Measurements from ENCODE around the gene EPHB1.

DNA sequence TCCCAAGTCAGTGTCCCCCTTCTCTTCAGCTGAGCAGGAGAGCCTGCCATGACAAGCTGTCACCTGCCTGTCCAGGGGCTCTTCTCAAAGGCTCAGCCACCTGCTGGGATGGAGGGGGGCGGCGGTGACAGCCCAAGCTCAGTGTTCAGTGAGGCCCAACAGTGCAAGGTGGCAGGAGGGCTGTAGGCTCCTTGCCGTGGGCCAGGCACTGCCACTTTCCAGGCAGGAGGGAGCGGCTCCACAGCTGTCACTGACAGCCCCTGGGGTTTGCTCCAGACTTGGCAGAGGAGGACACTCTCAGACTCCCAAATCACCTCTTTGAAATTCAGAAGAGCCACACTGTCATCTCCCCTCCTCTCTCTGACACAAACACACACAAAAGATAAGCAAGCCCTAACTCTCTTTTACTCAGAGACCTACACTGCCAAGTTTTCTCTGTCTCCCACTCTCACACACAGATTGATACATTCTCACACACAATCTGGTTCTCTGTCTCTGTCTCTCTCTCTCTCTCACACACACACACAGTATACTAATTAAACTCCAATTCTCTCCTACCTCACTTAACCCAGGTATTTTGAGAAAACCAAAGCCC is 443.3 kb downstream of the EPHB1 start:
- TF ChIP-seq ZNF70 (CRISPR knock-in tag; IDR thresholded peaks at IDR 0.05) (no peak), OSR1 (CRISPR knock-in tag; IDR thresholded peaks at IDR 0.05) (no peak), ARNTL (CRISPR knock-in tag; IDR thresholded peaks at IDR 0.05; ENCODE audit: borderline replicate concordance, low read depth) (no peak), PATZ1 (CRISPR knock-in tag; IDR thresholded peaks at IDR 0.05; ENCODE audit: borderline replicate concordance) (no peak), PPARA (CRISPR knock-in tag; IDR thresholded peaks at IDR 0.05; ENCODE audit: borderline replicate concordance) (no peak), ZFP3 (CRISPR knock-in tag; IDR thresholded peaks at IDR 0.05) (no peak), ZNF8 (CRISPR knock-in tag; IDR thresholded peaks at IDR 0.05) (no peak), BACH2 (CRISPR knock-in tag; IDR thresholded peaks at IDR 0.05; ENCODE audit: borderline replicate concordance) (no peak), SNAI2 (CRISPR knock-in tag; IDR thresholded peaks at IDR 0.05) (no peak), CSDC2 (CRISPR knock-in tag; IDR thresholded peaks at IDR 0.05) (no peak)
- TF ChIP-seq, protein P1, sequence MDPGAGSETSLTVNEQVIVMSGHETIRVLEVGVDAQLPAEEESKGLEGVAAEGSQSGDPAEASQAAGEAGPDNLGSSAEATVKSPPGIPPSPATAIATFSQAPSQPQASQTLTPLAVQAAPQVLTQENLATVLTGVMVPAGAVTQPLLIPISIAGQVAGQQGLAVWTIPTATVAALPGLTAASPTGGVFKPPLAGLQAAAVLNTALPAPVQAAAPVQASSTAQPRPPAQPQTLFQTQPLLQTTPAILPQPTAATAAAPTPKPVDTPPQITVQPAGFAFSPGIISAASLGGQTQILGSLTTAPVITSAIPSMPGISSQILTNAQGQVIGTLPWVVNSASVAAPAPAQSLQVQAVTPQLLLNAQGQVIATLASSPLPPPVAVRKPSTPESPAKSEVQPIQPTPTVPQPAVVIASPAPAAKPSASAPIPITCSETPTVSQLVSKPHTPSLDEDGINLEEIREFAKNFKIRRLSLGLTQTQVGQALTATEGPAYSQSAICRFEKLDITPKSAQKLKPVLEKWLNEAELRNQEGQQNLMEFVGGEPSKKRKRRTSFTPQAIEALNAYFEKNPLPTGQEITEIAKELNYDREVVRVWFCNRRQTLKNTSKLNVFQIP (CRISPR knock-in tag; IDR thresholded peaks at IDR 0.05; ENCODE audit: borderline replicate concordance, low read depth): no peak
- TF ChIP-seq, protein P2, sequence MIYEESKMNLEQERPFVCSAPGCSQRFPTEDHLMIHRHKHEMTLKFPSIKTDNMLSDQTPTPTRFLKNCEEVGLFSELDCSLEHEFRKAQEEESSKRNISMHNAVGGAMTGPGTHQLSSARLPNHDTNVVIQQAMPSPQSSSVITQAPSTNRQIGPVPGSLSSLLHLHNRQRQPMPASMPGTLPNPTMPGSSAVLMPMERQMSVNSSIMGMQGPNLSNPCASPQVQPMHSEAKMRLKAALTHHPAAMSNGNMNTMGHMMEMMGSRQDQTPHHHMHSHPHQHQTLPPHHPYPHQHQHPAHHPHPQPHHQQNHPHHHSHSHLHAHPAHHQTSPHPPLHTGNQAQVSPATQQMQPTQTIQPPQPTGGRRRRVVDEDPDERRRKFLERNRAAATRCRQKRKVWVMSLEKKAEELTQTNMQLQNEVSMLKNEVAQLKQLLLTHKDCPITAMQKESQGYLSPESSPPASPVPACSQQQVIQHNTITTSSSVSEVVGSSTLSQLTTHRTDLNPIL (CRISPR knock-in tag; IDR thresholded peaks at IDR 0.05; ENCODE audit: low read depth): no peak

Data from SK-N-SH treated with all-trans-retinoic acid at 6 μM for 48 hours (cell line).